GM19438 (cell line): Measurements from ENCODE around the gene RXRG.
"Not testable (repeated sequence)": the region's sequence is repeated elsewhere in the genome, so short reads cannot be mapped to it uniquely, and the experiment has no call there.

Experiments used
- ATAC-seq: cut with Tn5 transposase; IDR thresholded peaks from one replicate; pipeline ENCODE4 v1.9.1; 2021; ENCODE audit warnings: low read depth; ENCODE audit not compliant: unreplicated experiment

The RXRG gene

DNA sequence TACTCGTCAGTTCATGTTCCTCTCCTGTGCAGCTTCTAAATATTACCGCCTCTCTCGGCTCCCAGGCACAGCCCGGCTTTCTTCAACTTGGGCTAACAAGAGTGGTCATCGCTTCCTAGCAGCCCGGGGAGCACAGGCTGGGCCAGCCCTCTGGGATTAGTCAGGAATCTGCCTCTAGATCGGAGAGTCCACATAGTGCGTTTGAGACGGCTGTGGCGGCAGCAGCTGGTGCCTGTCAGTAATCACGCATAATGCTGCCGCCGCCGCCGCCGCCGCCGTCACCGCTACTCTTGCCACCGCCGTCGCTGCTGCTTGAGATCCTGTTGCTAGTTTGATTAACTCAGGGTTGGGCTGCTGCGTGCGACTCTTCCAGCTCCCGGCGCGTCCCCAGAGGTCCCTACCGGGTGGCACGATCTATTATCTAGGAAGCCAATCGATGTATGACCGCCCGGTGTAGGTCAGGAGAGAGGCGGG lies at the start of gene RXRG:
TSS of gene RXRG (minus strand) at position 230 of the 474 bp plus-strand sequence. CDS start 233 bp downstream, outside the sequence.
- no peak for ATAC-seq

- ATAC-seq: no peak
Measured at GRCh38 chr1:165492845-165493373, 48.0 kb upstream of the RXRG start.

- no peak for ATAC-seq
Measured at GRCh38 chr1:165490175-165490574, 45.2 kb upstream of the RXRG start.

DNA sequence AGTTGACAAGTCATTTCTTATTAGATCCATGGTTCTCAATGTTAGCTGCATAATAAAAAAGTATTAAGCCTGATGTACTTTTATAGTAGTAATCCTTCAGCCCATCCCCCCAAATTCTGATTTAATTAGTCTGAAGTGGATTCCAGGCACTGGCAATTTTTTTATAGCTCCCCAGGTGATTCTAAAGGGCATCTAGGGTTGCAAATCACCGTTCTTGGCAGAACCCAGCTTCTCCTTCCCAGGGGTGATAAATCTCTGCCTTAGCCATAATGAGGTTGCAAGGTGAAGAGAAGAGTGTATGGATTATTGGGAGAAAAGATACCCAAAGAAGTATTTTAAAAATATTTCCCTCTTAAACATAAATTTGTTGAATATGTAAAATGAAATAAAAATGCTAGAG lies 43.0 kb upstream of the RXRG start:
- ATAC-seq: no peak

- ATAC-seq: no peak
Measured at GRCh38 chr1:165486663-165487062, 41.7 kb upstream of the RXRG start.

- ATAC-seq: no peak
Measured at GRCh38 chr1:165485716-165486115, 40.8 kb upstream of the RXRG start.

- ATAC-seq: no peak
Measured at GRCh38 chr1:165484532-165484931, 39.6 kb upstream of the RXRG start.

DNA sequence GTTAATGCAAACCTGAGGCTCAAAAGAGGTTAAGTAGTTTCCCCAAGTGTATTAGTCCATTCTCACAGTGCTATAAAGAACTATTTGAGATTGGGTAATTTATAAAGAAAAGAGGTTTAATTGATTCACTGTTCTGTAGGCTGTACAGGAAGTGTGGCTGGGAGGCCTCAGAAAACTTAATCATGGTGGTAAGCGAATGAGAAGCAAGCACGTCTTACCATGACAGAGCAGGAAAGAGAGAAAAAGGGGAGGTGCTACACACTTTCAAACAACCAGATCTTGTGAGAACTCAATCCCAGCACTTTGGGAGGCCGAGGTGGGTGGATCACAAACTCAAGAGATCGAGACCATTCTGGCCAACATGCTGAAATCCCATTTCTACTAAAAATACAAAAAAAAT lies 38.5 kb upstream of the RXRG start:
- no peak for ATAC-seq

- ATAC-seq: no peak
Measured at GRCh38 chr1:165481820-165482532, 37.0 kb upstream of the RXRG start.

DNA sequence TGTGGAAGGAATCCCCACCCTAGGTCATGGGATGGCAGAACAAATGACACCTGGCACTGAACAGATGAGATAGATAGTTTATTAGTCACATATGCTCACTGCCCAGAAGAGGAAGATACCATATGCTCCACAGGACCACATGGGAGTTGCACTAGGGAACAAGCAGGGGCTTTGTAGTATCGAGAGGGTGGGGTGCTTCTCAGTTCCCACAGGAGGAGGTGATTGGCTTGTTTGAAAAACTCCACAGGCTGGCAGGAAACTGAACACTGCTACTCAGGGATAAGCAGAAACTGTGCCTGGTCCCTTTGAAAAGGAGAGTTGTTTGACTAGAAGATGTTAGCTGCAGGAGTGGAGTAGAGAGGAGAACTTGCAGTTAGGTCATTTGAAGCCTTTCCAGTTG lies 31.9 kb upstream of the RXRG start:
- no peak for ATAC-seq

GRCh38 chr1:165474196-165474595 lies 29.3 kb upstream of the RXRG start:
- no peak for ATAC-seq

DNA sequence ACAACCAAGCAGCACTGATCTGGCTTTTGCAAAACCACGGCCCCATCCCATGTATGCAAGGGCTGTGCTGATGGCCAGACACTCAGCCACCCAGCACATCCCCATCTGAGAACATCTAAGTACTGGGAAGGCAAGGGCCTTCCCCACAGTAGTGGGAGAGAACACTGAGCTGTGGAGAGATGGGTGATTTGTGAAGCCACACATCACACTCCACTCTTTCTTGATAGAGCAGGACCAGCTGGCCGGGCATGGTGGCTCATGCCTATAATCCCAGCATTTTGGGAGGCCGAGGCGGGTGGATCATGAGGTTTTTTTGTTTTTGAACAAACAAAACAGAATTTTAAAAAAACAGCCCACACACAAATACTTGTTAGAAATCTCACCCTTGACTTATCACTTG lies 28.2 kb upstream of the RXRG start:
- ATAC-seq: no peak

GRCh38 chr1:165468726-165469249 lies 23.9 kb upstream of the RXRG start:
- ATAC-seq: no peak

DNA sequence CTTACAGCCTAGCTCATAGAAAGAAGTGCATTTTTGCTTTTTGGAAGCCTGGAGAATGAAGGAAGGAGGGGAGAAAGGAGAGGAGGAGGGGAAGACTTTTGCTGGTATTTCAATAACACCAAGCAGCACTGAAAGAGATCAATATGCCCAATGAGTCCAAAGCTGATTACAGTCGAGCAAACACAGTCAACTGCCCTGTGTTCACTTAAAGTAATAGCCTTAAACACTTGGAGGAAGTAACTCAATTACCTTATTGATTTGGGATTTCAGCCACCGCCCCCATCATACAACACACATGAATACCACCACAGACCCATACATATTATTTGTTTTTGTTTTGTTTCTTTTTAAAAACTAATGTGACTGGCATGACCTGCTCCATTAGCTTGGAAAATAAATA lies 23.3 kb upstream of the RXRG start:
- no peak for ATAC-seq

GRCh38 chr1:165467706-165468105 lies 22.8 kb upstream of the RXRG start:
- no peak for ATAC-seq

DNA sequence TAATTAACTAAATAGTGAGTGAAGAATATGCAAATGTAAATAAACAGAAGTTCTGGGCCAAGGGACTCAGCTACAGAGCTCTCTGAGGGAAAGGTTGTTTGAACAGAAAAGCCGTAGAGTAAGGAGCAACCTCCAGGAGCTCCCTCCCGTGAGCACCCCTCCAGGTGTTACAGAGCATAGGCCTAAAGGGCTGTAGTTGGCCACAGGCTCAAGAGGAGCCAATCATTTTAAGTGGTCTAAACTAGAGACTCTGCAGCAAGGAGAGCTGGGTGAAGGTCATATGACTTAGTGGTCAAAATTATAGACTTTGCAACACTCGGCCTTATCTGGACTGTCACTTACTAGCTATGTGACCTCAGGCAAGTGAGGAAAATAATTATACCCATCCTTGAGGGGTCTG lies 19.1 kb upstream of the RXRG start:
- ATAC-seq: no peak

- ATAC-seq: not testable (repeated sequence)
Measured at GRCh38 chr1:165459683-165460082, 14.8 kb upstream of the RXRG start.

- ATAC-seq: no peak
Measured at GRCh38 chr1:165456861-165457260, 11.9 kb upstream of the RXRG start.

DNA sequence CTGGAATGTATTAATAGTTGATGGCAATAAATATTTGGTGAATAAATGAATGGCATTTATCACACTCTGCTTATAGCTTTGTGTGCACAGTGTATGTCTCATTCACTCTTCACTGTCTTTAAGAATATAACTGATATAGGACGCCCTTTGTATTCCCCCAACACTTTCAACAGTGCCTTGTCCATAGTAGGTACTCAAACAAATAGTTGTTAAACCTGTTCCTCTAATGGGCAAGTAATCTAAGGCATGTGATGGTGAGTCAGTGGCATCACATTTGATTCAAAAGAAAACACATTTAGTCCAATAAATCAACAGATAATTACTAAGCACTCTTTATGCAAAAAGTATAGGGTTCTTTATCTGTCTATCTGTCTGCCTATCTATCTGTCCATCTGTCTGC lies 11.2 kb upstream of the RXRG start:
- ATAC-seq: no peak

DNA sequence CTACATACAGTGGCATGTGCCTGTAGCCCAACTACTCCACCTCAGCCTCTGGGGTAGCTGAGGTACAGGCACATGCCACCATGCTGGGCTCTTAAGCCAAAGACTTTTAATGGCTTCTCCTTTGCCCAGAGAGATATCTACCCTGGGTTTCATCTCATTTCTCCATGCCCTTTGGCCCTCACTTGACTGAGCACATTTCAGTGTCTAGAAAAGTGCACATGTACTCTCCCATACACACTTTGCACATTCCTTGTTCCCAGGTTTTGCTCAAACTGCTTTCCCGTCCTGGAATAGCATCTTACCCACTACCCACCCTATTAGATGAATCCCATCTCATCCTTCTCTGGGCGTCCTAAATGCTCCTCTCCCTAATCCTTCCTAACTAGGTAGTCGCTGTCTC lies 10.2 kb upstream of the RXRG start:
- ATAC-seq: no peak

GRCh38 chr1:165454091-165454610 lies 9.2 kb upstream of the RXRG start:
- ATAC-seq: no peak
